IgD-negative memory B cell (primary cell): Measurements from ENCODE around the gene SPCS2. TPM values are rescaled to one million over a fixed set of nuclear protein-coding genes. Genes with fewer than 3 reads are reported as not detected.

Experiments
- H3K27ac Mint-ChIP-seq, 3 donors: one replicate each; pipeline ENCODE4 v1.8.0; 2020 to 2022; ENCODE audit warnings: mild to moderate bottlenecking in 3 of 3, mixed read lengths in 3 of 3, moderate library complexity in 1 of 3
- H3K27me3 Mint-ChIP-seq: one replicate; pipeline ENCODE4 v1.8.0; 2021; ENCODE audit warnings: mixed read lengths
- H3K36me3 Mint-ChIP-seq: one replicate; pipeline ENCODE4 v1.8.0; 2020; ENCODE audit warnings: mild to moderate bottlenecking, mixed read lengths
- H3K4me1 Mint-ChIP-seq, 3 donors: one replicate each; pipeline ENCODE4 v1.8.0; 2020 to 2022; ENCODE audit warnings: mixed read lengths in 3 of 3, mild to moderate bottlenecking in 1 of 3
- H3K4me3 Mint-ChIP-seq, 4 donors: one replicate each; pipeline ENCODE4 v1.8.0; 2020 to 2022; ENCODE audit warnings: mild to moderate bottlenecking in 4 of 4, mixed read lengths in 4 of 4, moderate library complexity in 3 of 4
- H3K9me3 Mint-ChIP-seq, 3 donors: one replicate each; pipeline ENCODE4 v1.8.0; 2020 to 2021; ENCODE audit warnings: mixed read lengths in 3 of 3, mild to moderate bottlenecking in 1 of 3
- polyA plus RNA-seq: library from polyadenylated mRNA; unstranded; fragments of 300-500 nt; fragmentation: Illumina TruSeq; gene quantifications from one replicate; pipeline ENCODE4 v1.2.3, GENCODE V29; 2021

The SPCS2 gene
- polyA plus RNA-seq, 1 donor from 2014 or later: 322 TPM

DNA sequence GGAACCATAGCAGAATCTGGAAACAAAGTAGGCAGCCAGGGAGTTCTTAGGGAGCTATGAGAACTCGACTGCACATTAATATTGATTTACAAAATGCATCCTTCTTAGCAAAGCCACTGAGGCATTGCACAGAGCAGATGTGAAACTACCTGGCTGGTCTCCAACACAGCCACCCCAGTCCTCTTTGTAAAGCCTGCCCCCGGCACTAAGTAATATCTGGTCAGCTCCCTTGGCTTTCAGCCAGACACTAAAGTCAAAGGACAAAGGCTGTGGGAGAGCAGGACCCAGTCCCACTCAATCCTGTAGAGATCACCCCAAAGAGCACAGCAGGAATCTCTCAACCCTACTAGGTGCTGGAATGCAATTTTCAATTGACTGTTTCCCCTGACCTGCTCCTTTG is 13.0 kb upstream of the SPCS2 start:
- Mint-ChIP-seq H3K36me3 (peaks cover 7% of the 10 kb centered on the region), H3K4me1 (peaks cover 0 to 6% (median 1%) of the 10 kb centered on the region in 3 donors), H3K4me3 (no peak overlapping the region), H3K27ac (no peak overlapping the region), H3K27me3 (peaks cover 1% of the 10 kb centered on the region), H3K9me3 (no peaks in the 10 kb centered on the region)

DNA sequence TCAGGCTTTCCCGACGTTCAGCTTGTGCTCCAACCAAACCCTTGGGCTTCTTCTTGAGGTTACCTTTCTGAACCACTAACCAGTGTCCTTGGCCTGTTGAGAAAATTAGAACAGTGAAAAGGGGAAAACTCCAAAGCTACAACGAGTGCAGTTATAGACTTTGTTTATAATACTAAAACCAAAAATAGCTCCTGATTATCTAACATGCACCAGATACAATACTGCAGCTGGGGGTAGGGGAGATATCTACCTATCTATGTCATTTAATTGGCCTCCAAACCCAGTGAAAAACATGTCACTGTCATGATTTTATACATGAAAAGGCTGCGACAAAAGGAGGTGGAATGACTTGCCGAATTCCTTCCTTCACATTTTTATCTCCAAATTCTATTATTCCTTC is 12.1 kb upstream of the SPCS2 start:
- Mint-ChIP-seq H3K9me3 (no peaks in the 10 kb centered on the region), H3K27ac (no peak overlapping the region), H3K27me3 (peaks cover 1% of the 10 kb centered on the region), H3K36me3 (peaks cover 9% of the 10 kb centered on the region), H3K4me1 (peaks cover 0 to 6% (median 1%) of the 10 kb centered on the region in 3 donors), H3K4me3 (no peak overlapping the region)

DNA sequence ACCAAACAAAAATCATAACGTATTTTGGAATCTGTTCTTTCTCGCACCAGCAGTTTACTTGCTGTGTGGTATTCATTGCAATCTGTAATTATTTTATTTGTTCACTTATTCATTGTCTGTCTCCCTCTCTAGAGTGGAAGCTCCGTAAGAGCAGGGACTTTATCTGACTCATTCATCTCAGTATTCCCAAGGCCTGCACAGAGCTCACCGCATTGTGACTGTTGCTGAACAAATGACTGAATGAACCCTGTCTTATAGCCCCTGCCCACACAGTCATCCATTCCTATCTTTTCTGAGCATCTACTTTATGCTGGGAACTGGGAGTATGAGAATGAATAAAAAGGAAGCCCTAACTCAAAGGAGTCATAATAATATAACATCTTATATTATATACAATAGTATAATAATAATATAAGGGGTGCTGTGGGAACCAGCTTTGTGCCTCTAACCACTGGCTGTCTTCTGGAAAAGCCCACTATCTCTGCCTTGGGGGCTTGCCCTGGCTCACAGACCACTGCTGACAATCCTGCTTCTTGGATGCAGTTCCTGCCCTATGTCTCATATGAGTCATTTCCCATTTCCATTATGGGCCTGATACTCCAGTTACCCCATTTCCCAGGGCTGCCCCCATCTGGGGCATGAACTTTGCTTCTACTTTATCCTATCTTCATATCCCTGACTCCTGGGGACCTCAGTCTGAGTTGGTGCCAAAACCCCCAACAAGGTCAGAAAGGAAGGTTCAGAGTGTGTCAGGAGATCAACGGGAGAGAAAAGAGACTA is 11.2 kb upstream of the SPCS2 start:
- no peak overlapping the region for H3K27ac Mint-ChIP-seq
- no peak overlapping the region for H3K4me3 Mint-ChIP-seq
- peaks cover 1% of the 10 kb centered on the region for H3K27me3 Mint-ChIP-seq
- H3K9me3 Mint-ChIP-seq: no peaks in the 10 kb centered on the region
- H3K36me3 Mint-ChIP-seq: peaks cover 9% of the 10 kb centered on the region
- peaks cover 0 to 8% (median 1%) of the 10 kb centered on the region in 3 donors for H3K4me1 Mint-ChIP-seq

DNA sequence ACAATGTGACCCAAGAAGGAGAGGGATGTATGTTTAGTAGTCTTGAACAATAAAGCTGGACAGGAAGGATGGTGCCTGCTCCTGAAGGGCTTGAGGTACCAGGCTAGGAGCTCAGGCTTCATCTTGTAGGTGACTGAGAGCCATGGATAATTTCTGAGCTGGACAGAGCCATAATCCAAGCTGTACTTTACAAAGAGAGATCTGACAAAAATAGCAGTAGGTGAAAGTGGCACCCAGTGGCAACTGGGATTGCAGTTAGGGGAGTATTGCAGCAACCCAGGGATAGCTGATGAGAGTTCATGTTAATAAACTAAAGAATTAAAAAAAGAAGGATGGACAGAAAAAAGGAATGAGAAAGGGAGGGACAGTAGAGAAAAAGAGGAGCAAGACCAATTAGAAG is 7.6 kb upstream of the SPCS2 start:
- no peak overlapping the region for H3K27ac Mint-ChIP-seq
- peaks cover 9% of the 10 kb centered on the region for H3K36me3 Mint-ChIP-seq
- H3K4me3 Mint-ChIP-seq: no peak overlapping the region
- H3K9me3 Mint-ChIP-seq: no peaks in the 10 kb centered on the region
- peaks cover 1% of the 10 kb centered on the region for H3K27me3 Mint-ChIP-seq
- H3K4me1 Mint-ChIP-seq: peaks cover 0 to 23% (median 5%) of the 10 kb centered on the region in 3 donors

DNA sequence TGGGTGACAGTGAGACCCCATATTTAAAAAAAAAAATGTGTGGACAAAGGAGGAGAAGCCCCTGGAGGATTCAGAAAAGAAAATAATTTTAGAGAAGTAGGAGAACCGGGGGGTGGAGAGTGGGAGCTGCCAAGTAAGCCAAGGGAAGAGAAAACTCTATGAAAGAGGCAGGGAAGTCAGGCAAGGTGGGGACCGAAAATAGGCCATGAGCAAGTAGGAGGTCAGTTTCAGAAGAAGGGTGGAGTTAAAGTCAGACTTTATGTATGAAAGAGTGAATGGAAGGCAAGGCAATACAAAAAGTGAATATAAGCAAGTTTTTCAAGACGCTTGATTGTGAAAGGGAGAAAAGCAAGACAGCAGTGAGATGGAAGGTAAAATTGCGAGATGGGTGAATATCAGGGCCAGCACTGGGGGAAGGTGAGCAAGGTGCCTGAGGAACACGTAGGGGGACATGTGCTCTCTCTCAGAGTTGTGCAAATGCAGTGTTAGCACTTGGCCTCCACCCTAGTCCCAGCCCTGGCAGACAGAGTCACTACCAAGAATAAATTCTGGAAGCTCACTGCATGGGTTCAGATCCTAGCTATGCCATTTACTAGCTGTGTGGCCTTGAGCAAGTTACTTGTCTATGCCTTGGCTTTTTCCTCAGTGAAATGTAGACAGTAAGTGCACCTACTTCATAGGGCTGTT is 6.8 kb upstream of the SPCS2 start:
- Mint-ChIP-seq H3K27ac (no peak overlapping the region), H3K36me3 (peaks cover 9% of the 10 kb centered on the region)

DNA sequence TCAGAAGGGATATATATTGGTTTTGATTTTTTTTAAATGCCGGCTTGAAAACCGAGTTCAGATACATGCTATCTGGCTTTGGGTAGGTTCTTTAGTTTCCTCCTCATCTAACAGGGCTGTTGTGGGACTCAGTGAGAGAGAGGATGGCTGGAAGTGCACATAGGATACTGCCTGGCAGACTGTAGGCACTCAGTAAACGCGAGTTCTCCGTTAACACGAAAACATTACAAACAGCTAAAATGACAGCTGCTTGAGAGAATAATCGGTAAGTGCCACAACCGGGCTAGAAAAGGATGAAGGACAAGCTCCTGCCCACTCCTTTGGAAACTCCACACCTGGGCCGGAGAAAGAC is 544 bp upstream of the SPCS2 start:
- peaks cover 4% of the 10 kb centered on the region for H3K36me3 Mint-ChIP-seq
- H3K4me1 Mint-ChIP-seq: peaks cover 32 to 47% (median 39%) of the 10 kb centered on the region in 3 donors
- no peaks in the 10 kb centered on the region for H3K9me3 Mint-ChIP-seq
- no peaks in the 10 kb centered on the region for H3K27me3 Mint-ChIP-seq
- H3K4me3 Mint-ChIP-seq: peak overlapping the region; percentile 95 to 98 (median 97)
- peak overlapping the region; percentile 95 to 99 (median 98) for H3K27ac Mint-ChIP-seq

More for the DNA sequence above, 6.8 kb upstream of the SPCS2 start:
- Mint-ChIP-seq H3K9me3 (no peaks in the 10 kb centered on the region), H3K27me3 (peaks cover 1% of the 10 kb centered on the region), H3K4me1 (peaks cover 0 to 26% (median 7%) of the 10 kb centered on the region in 3 donors), H3K4me3 (peak overlapping the region in 1 of 4 donors; percentile 15)

DNA sequence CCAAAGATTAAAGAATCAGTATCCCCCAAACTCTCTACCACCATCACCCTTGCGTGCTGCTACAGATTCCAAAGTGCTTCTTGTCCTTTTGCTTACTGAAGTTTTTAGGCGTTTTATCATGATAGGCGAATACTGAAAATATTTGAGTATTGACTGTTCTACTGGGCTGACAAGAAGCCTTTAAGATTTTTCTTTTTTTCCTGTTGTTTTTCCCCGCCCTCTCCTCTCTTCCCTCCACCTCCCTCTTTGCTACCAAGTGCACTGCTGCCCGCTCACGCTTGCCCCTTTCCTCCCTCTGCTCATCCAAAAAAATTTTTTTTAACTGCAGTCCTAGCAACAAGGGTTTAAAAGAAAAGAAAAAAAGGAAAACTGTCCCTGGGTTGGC is 679 bp downstream of the SPCS2 start:
- Mint-ChIP-seq H3K4me1 (peaks cover 42 to 56% (median 50%) of the 10 kb centered on the region in 3 donors), H3K27me3 (no peaks in the 10 kb centered on the region), H3K4me3 (peak overlapping the region; percentile 95 to 98 (median 97)), H3K36me3 (peaks cover 5% of the 10 kb centered on the region), H3K27ac (peak overlapping the region; percentile 95 to 99 (median 98)), H3K9me3 (no peaks in the 10 kb centered on the region)

DNA sequence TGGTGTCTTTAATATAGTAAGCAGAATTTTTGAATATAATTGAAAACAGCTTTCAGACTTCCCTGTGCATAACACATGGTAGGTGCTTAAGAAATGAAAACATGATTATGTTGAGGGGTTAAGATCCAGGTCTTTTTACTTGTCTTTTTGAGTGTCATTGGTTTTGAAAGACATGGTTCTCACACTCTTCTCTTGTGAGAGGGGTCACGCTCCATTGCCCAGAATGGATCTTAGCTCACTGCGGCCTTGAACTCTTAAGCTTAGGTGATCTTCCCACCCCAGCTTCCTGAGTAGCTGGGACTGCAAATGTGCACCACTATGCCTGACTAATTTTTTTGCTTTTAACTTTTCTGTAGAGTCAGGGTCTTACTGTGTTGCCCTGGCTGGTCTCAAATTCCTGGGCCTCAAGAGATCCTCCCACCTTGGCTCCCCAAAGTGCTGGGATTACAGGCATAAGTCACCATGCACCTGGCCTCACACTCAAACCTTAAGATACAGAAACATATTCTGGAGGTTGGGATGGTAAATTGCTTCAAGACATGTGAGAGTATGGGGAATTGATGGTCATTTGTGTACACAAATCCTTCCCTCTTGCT is 1.4 kb downstream of the SPCS2 start:
- H3K36me3 Mint-ChIP-seq: peaks cover 9% of the 10 kb centered on the region
- peaks cover 49 to 59% (median 55%) of the 10 kb centered on the region in 3 donors for H3K4me1 Mint-ChIP-seq
- H3K27me3 Mint-ChIP-seq: no peaks in the 10 kb centered on the region
- H3K27ac Mint-ChIP-seq: peak overlapping the region; percentile 95 to 99 (median 98)
- H3K9me3 Mint-ChIP-seq: no peaks in the 10 kb centered on the region
- peak overlapping the region; percentile 95 to 98 (median 97) for H3K4me3 Mint-ChIP-seq

DNA sequence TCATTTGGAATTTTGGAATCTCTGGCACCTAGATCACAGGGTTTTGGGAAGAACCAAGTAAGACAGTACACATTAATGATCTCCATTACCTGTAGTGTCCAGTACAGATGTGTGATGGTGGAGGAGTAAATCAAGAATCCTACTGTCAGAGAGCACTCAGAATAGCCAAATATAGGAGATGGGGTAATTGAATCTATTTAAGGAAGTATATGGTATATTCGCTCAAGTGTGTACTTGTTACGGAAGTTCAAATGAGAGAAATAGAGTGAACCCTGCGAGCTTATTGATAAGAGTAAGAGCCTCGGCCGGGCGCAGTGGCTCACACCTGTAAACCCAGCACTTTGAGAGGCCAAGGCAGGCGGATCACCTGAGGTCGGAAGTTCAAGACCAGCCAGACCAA is 2.2 kb downstream of the SPCS2 start:
- H3K27me3 Mint-ChIP-seq: no peaks in the 10 kb centered on the region
- peaks cover 10% of the 10 kb centered on the region for H3K36me3 Mint-ChIP-seq
- peaks cover 53 to 61% (median 60%) of the 10 kb centered on the region in 3 donors for H3K4me1 Mint-ChIP-seq
- no peaks in the 10 kb centered on the region for H3K9me3 Mint-ChIP-seq
- peak overlapping the region; percentile 95 to 99 (median 98) for H3K27ac Mint-ChIP-seq
- peak overlapping the region; percentile 95 to 98 (median 97) for H3K4me3 Mint-ChIP-seq

DNA sequence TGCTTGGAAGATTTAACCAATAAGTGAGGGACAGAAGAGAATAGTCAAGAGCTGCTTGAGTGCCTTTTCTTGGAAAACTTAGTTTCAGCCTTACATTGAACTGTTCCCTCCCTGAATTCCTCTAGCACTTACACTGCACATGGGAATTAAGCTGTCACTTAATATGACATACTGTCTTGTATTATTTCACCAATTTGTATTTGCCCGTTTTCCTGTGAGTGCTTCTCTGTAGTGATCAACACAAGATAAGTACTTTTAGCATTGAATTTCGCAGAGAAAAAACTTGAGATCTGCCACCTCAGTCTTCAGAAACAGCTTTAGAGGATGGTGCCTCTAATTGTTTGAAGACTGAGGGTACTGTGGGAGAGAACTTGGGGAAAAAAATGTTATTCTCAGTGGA is 3.7 kb downstream of the SPCS2 start:
- H3K4me3 Mint-ChIP-seq: peak overlapping the region in 3 of 4 donors; percentile 48 to 79 (median 76)
- peak overlapping the region in 2 of 3 donors; percentile 71 to 84 for H3K27ac Mint-ChIP-seq
- H3K9me3 Mint-ChIP-seq: no peaks in the 10 kb centered on the region
- no peaks in the 10 kb centered on the region for H3K27me3 Mint-ChIP-seq
- peaks cover 63 to 68% (median 66%) of the 10 kb centered on the region in 3 donors for H3K4me1 Mint-ChIP-seq
- H3K36me3 Mint-ChIP-seq: peaks cover 16% of the 10 kb centered on the region

DNA sequence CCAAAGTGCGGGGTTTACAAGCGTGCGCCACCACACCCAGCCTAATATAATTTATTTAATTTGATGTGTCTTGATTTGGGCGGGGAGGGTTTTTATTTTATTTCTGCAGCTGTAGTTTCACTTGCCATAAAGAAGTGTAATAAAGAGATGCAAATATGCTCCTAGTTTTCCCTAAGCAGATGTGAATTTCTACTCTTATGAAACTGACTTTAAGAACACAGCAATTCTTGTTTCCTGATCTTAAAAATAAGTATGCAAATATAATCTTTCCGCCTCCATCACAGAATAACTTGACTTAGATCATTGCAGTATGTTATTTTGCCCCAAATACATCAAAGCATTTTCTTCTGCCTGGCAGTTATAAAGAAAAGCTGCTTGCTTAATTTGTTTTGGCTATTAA is 4.4 kb downstream of the SPCS2 start:
- Mint-ChIP-seq H3K36me3 (peaks cover 16% of the 10 kb centered on the region), H3K27me3 (no peaks in the 10 kb centered on the region), H3K9me3 (no peaks in the 10 kb centered on the region), H3K4me3 (peak overlapping the region; percentile 71 to 92 (median 79)), H3K4me1 (peaks cover 67 to 74% (median 68%) of the 10 kb centered on the region in 3 donors), H3K27ac (peak overlapping the region; percentile 71 to 84 (median 80))

DNA sequence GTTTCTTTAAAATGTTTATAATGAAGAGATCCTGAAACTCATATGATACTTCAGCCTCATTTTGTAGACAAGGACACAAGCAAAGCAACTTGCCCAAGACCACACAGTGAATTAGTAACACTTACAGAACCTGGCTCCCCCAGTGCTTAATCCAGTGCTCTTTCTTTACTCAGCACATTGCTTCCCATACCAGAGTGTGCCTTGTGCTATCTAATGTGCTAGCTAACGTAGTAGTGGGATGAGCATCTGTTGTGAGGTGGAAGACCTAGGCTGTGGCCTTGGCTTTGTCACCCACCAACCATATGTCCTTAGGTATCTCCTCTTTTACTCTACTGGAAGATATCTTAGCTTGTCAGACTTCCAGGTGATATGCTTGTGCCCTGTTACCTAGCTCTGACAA is 5.1 kb downstream of the SPCS2 start:
- Mint-ChIP-seq H3K4me1 (peaks cover 68 to 76% (median 75%) of the 10 kb centered on the region in 3 donors), H3K9me3 (no peaks in the 10 kb centered on the region), H3K4me3 (peak overlapping the region; percentile 58 to 92 (median 72)), H3K27ac (peak overlapping the region; percentile 71 to 84 (median 80)), H3K36me3 (peaks cover 16% of the 10 kb centered on the region), H3K27me3 (no peaks in the 10 kb centered on the region)

DNA sequence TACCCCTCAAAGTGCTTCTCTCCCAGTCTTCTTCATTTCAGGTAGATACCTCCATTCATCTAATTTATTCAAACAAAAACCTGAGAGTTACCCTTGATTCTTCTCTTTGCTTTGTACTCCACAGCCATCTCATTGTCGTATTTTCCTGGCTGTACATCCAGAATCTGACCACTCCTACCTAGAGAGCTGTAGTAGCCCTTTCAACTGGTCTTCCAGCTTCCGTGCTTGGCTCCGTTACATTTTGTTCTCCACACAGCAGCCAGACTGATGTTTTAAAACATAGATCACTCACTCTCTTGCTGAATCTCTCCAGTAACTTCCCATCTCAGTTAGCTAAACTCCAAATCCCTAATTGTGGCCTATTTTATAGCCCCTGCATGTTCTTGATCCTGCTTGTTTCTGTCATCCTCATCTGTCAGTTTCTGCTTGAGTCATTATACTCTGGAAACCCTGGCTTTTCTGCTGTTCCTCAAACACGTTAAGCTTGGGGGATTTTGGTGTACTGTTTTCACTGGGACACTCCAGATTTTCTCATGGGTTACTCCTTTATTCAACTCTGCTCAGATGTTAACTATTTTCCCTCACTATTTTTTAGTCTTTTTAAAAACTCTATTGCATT is 7.4 kb downstream of the SPCS2 start:
- Mint-ChIP-seq H3K27me3 (no peaks in the 10 kb centered on the region), H3K27ac (peak overlapping the region in 2 of 3 donors; percentile 11 to 47), H3K36me3 (peaks cover 13% of the 10 kb centered on the region), H3K9me3 (no peaks in the 10 kb centered on the region), H3K4me1 (peaks cover 57 to 70% (median 64%) of the 10 kb centered on the region in 3 donors), H3K4me3 (peak overlapping the region in 2 of 4 donors; percentile 7 to 28)

DNA sequence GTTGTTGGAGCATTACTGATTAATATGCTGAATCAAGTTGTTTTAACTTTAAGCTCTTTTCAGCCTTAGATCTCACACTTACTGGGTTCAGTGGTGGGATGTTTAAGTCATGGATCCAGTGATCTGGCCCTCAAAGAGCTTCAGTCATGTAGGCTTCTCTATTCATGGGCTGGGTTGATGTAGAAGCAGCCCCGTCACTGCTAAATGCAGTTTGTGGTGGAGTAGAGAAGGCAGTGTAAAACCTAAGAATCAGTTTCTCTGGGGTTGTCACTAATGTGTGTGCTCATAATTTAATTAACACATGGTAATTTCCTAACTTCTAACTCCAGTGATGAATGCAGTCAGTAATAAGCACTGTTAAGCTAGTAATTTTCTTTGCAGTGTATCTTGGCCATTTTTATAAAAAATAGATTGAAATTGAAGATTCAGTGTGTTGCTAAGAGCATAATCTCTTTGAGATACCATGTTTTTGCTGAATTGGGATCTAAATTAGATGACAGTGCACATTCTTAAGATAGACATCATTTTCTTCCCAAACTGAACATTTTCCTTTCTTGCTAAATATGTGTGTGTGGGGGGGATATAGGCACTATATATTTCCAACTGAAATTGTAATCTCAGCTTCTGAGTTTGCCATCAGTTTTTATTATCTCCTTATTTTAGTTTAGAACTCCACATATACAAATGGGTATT is 9.0 kb downstream of the SPCS2 start:
- H3K36me3 Mint-ChIP-seq: peaks cover 13% of the 10 kb centered on the region
- no peaks in the 10 kb centered on the region for H3K27me3 Mint-ChIP-seq
- H3K4me1 Mint-ChIP-seq: peaks cover 52 to 75% (median 67%) of the 10 kb centered on the region in 3 donors
- H3K4me3 Mint-ChIP-seq: no peak overlapping the region
- H3K9me3 Mint-ChIP-seq: no peaks in the 10 kb centered on the region
- H3K27ac Mint-ChIP-seq: no peak overlapping the region
